Fibroblast of peridontal ligament (primary cell): ENCODE results near the gene SHC4.

Experiments used
- DNase-seq: peaks from one replicate; pipeline ENCODE4 v3.0.0-alpha.2; 2010; ENCODE audit errors: extremely low read depth

The SHC4 gene

GRCh38 chr15:48968066-48968465, 4.3 kb upstream of the SHC4 start:
- DNase-seq, result no peak

GRCh38 chr15:48967336-48967735, 3.6 kb upstream of the SHC4 start:
- DNase-seq, result peak; percentile 55

GRCh38 chr15:48966595-48967301, 3.0 kb upstream of the SHC4 start:
- peak; percentile 72 for DNase-seq

GRCh38 chr15:48965972-48966371, 2.3 kb upstream of the SHC4 start:
- peak; percentile 41 for DNase-seq

- no peak for DNase-seq
Measured at GRCh38 chr15:48964898-48965297, 1.2 kb upstream of the SHC4 start.

- peak; percentile 57 for DNase-seq
Measured at GRCh38 chr15:48962662-48963523, 826 bp downstream of the SHC4 start.

GRCh38 chr15:48955967-48956366, 7.8 kb downstream of the SHC4 start:
- no peak for DNase-seq

- no peak for DNase-seq
Measured at GRCh38 chr15:48955370-48955769, 8.3 kb downstream of the SHC4 start.

GRCh38 chr15:48954538-48954937, 9.2 kb downstream of the SHC4 start:
- DNase-seq, result peak; percentile 79

- no peak for DNase-seq
Measured at GRCh38 chr15:48946840-48947187, 16.9 kb downstream of the SHC4 start.

GRCh38 chr15:48946074-48946839, 17.5 kb downstream of the SHC4 start:
- peak; percentile 50 for DNase-seq

- no peak for DNase-seq
Measured at GRCh38 chr15:48945386-48945785, 18.3 kb downstream of the SHC4 start.

- no peak for DNase-seq
Measured at GRCh38 chr15:48941904-48942303, 21.8 kb downstream of the SHC4 start.

GRCh38 chr15:48940508-48940907, 23.2 kb downstream of the SHC4 start:
- peak; percentile 97 for DNase-seq

- peak; percentile 96 for DNase-seq
Measured at GRCh38 chr15:48939648-48940047, 24.1 kb downstream of the SHC4 start.

- no peak for DNase-seq
Measured at GRCh38 chr15:48937886-48938285, 25.8 kb downstream of the SHC4 start.

- DNase-seq, result peak; percentile 76
Measured at GRCh38 chr15:48936666-48937065, 27.1 kb downstream of the SHC4 start.

GRCh38 chr15:48935236-48935635, 28.5 kb downstream of the SHC4 start:
- DNase-seq, result no peak

- no peak for DNase-seq
Measured at GRCh38 chr15:48930735-48931134, 33.0 kb downstream of the SHC4 start.

- DNase-seq, result no peak
Measured at GRCh38 chr15:48929661-48930060, 34.1 kb downstream of the SHC4 start.

- no peak for DNase-seq
Measured at GRCh38 chr15:48928877-48929538, 34.7 kb downstream of the SHC4 start.

- DNase-seq, result peak; percentile 90
Measured at GRCh38 chr15:48925714-48926223, 38.0 kb downstream of the SHC4 start.
